IMR-90 (cell line): ENCODE data around the gene GCN1. TPM values are rescaled to one million over a fixed set of nuclear protein-coding genes. Genes with fewer than 3 reads are reported as not detected.
"Not testable (repeated sequence)": the region's sequence is repeated elsewhere in the genome, so short reads cannot be mapped to it uniquely, and the experiment has no call there.

ENCODE experiments used
- ATAC-seq: fragments of 200-7000 bp; cut with Tn5 transposase; 2 replicates; pipeline ENCODE4 v1.9.1; 2020; ENCODE audit warnings: low read depth, mild to moderate bottlenecking, moderate library complexity
- BruUV-seq: library from RNA; stranded (reverse); fragments of 400-500 nt; replicated peaks from 2 replicates; lab custom pipeline; 2021; lab: Mats Ljungman, UMichigan
- CTCF ChIA-PET: fragments of 300-600 bp; formaldehyde crosslinking; extraction: SDS; loops from one replicate; lab custom pipeline; 2021; ENCODE audit warnings: antibody characterized with exemption; lab: Yijun Ruan, JAX
- POLR2A ChIA-PET: fragments of 300-600 bp; sonication (Branson Sonifier 250); formaldehyde crosslinking; loops from one replicate; lab custom pipeline; 2022; ENCODE audit warnings: antibody characterized with exemption; ENCODE audit not compliant: unreplicated experiment; lab: Charles Lee
- DNase-seq: peaks from one replicate; pipeline ENCODE4 v3.0.0; 2013
- H2AFZ ChIP-seq: replicated peaks from 2 replicates; pipeline ENCODE3; 2013; ENCODE audit warnings: low read length, mild to moderate bottlenecking; ENCODE audit not compliant: poor library complexity
- H2AK5ac ChIP-seq: 2 replicates; pipeline ENCODE4 v1.6.1; 2013; ENCODE audit warnings: low read depth, low read length, inconsistent platforms
- H2AK9ac ChIP-seq: replicated peaks from 2 replicates; pipeline ENCODE3; 2013; ENCODE audit warnings: mild to moderate bottlenecking, low read depth, low read length, moderate library complexity; ENCODE audit not compliant: poor library complexity
- H2BK120ac ChIP-seq: 2 replicates; pipeline ENCODE4 v1.6.1; 2013; ENCODE audit warnings: low read depth, low read length, inconsistent platforms
- H2BK15ac ChIP-seq: 3 replicates; pipeline ENCODE4 v1.6.1; 2013; ENCODE audit warnings: low read depth, low read length, inconsistent platforms
- H2BK20ac ChIP-seq: 2 replicates; pipeline ENCODE4 v1.6.1; 2013; ENCODE audit warnings: low read depth, mild to moderate bottlenecking, inconsistent platforms, low read length, moderate library complexity
- H2BK5ac ChIP-seq: 2 replicates; pipeline ENCODE4 v1.6.1; 2013; ENCODE audit warnings: mild to moderate bottlenecking, low read depth, low read length, inconsistent platforms; ENCODE audit not compliant: poor library complexity, severe bottlenecking
- H3K14ac ChIP-seq: replicated peaks from 2 replicates; pipeline ENCODE4 v1.6.1; 2013; ENCODE audit warnings: low read depth, low read length, inconsistent platforms
- H3K18ac ChIP-seq: 2 replicates; pipeline ENCODE4 v1.6.1; 2013; ENCODE audit warnings: low read depth, low read length, control low read depth
- H3K23ac ChIP-seq: 2 replicates; pipeline ENCODE4 v1.6.1; 2013; ENCODE audit warnings: low read depth, low read length, inconsistent platforms
- H3K27ac ChIP-seq: 2 replicates; pipeline ENCODE4 v1.5.1; 2013; ENCODE audit warnings: mild to moderate bottlenecking, control low read depth, low read length; ENCODE audit not compliant: insufficient read depth
- H3K27me3 ChIP-seq: 2 replicates; pipeline ENCODE4 v1.6.1; 2013; ENCODE audit warnings: low read length; ENCODE audit not compliant: control insufficient read depth, insufficient read depth
- H3K36me3 ChIP-seq: 2 replicates; pipeline ENCODE4 v1.6.1; 2013; ENCODE audit warnings: low read length, mixed read lengths; ENCODE audit not compliant: control insufficient read depth, insufficient read depth
- H3K4ac ChIP-seq: 2 replicates; pipeline ENCODE4 v1.6.1; 2013; ENCODE audit warnings: low read depth, low read length, inconsistent platforms
- H3K4me1 ChIP-seq: 2 replicates; pipeline ENCODE4 v1.6.1; 2013; ENCODE audit warnings: low read length, mixed read lengths; ENCODE audit not compliant: control insufficient read depth, insufficient read depth
- H3K4me2 ChIP-seq: 2 replicates; pipeline ENCODE4 v1.6.1; 2013; ENCODE audit warnings: low read depth, mild to moderate bottlenecking, control low read depth, low read length, moderate library complexity
- H3K4me3 ChIP-seq: 2 replicates; pipeline ENCODE4 v1.5.1; 2013; ENCODE audit warnings: low read depth, mild to moderate bottlenecking, control low read depth, low read length, moderate library complexity; ENCODE audit not compliant: insufficient read depth
- H3K56ac ChIP-seq: 2 replicates; pipeline ENCODE4 v1.6.1; 2013; ENCODE audit warnings: low read length, inconsistent platforms; ENCODE audit not compliant: insufficient read depth; ENCODE audit errors: extremely low read depth
- H3K79me1 ChIP-seq, 2 experiments: 2 replicates each; pipeline ENCODE4 v1.6.1; 2013; ENCODE audit warnings: low read length in 2 of 2, inconsistent platforms in 1 of 2, low read depth in 1 of 2
- H3K9ac ChIP-seq: 2 replicates; pipeline ENCODE4 v1.6.1; 2013; ENCODE audit warnings: low read depth, low read length, control low read depth
- H3K9me1 ChIP-seq: 2 replicates; pipeline ENCODE4 v1.6.1; 2013; ENCODE audit warnings: low read length, inconsistent platforms; ENCODE audit not compliant: insufficient read depth
- H3K9me3 ChIP-seq: 2 replicates; pipeline ENCODE4 v1.6.1; 2013; ENCODE audit warnings: low read length; ENCODE audit not compliant: control insufficient read depth, insufficient read depth
- H4K20me1 ChIP-seq: 2 replicates; pipeline ENCODE4 v1.6.1; 2013; ENCODE audit warnings: low read length, inconsistent platforms; ENCODE audit not compliant: insufficient read depth
- H4K5ac ChIP-seq: 2 replicates; pipeline ENCODE4 v1.6.1; 2013; ENCODE audit warnings: mild to moderate bottlenecking, low read depth, low read length, control low read depth
- H4K8ac ChIP-seq, 2 experiments: 2 replicates each; pipeline ENCODE4 v1.6.1; 2013; ENCODE audit warnings: low read depth in 2 of 2, low read length in 2 of 2, control low read depth in 1 of 2, inconsistent platforms in 1 of 2
- H4K91ac ChIP-seq: 2 replicates; pipeline ENCODE4 v1.6.1; 2013; ENCODE audit warnings: low read depth, low read length, inconsistent platforms; ENCODE audit not compliant: insufficient read depth
- BHLHE40 ChIP-seq: fragments of 150-350 bp; IDR thresholded peaks from 2 replicates; pipeline ENCODE4 v1.6.1; 2016; ENCODE audit warnings: mild to moderate bottlenecking, low read depth, low read length
- RCOR1 ChIP-seq: IDR thresholded peaks from 2 replicates; pipeline ENCODE4 v1.6.1; 2012; ENCODE audit warnings: mild to moderate bottlenecking, low read length, improper control_type of control experiment; ENCODE audit not compliant: insufficient replicate concordance
- WGBS, 2 experiments: methylation state at CpG; one replicate each; pipeline versions ENCODE4 v1.1.5 to v1.1.7; 2013; ENCODE audit warnings: missing lambda C conversion rate in 2 of 2; ENCODE audit not compliant: insufficient read length in 1 of 2; ENCODE audit errors: extremely low coverage in 2 of 2; 5-methylcytosine and 5-hydroxymethylcytosine counted together
- dilution Hi-C: fragments of 300-500 bp; cut with HindIII; formaldehyde crosslinking; loops from one replicate; pipeline ENCODE4 v1.14.3; 2018; ENCODE audit warnings: low sequenced_read_pairs; ENCODE audit not compliant: unreplicated experiment
- in situ Hi-C: fragments of 300-500 bp; cut with MboI; formaldehyde crosslinking; loops from 3 replicates; pipeline ENCODE4 v1.14.3; 2019; ENCODE audit warnings: low sequenced_read_pairs, inconsistent platforms, mixed read lengths
- intact Hi-C: fragments of 100-400 bp; cut with micrococcal nuclease; formaldehyde crosslinking; loops from 2 replicates; pipeline ENCODE4 v1.10.0; 2022
- polyA plus RNA-seq, 3 experiments: library from polyadenylated mRNA; depleted of rRNA; stranded (reverse); fragments of >200 nt; gene quantifications; 2 replicates each; pipeline ENCODE4 v1.2.3, GENCODE V29; 2012; ENCODE audit warnings: low replicate concordance in 1 of 3
- total RNA-seq: library from RNA; depleted of rRNA; stranded (reverse); fragments of >200 nt; gene quantifications from 2 replicates; pipeline ENCODE4 v1.2.3, GENCODE V29; 2012
- TF ChIP-seq, protein P1 (sequence below): fragments of 150-350 bp; IDR thresholded peaks from 2 replicates; pipeline ENCODE4 v1.6.1; 2017; ENCODE audit warnings: mild to moderate bottlenecking, antibody characterized with exemption, low read length, low read depth

Gene GCN1
- total and polyA plus RNA-seq, 2 of the 4 experiments (the other 2 are of a cell fraction), result 57.8 to 77.6 TPM

DNA sequence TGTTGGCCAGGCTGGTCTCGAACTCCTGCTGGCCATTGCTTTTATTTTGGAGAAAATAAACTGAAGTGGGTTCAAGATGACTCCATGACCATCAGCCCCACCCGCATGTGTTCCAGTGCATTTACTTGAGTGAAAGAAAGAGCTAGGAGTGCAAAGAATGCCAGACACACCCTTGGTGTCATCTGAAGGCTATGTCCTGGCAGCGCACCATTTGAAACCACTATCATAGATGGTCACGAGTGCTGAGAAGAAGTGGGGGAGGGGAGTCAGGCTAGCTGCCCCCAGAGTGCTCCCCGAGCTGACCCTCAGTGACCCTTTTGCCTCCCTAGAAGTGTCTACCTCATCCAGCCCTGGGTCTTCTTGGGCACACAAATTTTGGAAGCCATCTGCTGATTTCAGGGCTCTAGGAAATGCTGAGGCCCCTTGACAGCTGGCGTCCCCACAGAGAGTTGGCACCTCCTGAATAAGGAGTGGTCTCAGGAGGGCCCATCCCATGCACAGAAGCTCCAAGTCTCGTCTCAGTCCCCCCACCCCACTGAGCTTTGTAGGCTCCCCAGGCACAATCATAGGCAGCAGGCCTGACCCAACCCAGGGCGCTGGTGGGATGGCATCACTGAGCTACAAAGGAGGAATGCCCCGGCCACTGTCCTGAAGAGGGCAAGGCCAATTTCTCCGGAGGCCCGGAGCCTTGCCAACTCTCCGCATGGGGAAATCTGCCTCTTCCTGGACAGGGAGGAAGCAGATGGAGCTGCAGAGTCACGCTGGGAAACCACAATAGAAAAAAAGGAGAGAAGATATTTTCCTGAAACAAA lies 43.1 kb upstream of the GCN1 start:
- CTCF ChIA-PET, result interaction anchor here (0.6 to 2.8 kb wide), 2 partner anchors 10 to 70 kb away, joined by 4 to 12 read pairs; no protein-coding TSS in a partner anchor
- ATAC-seq (no peak), DNase-seq (no peak)
- Histone ChIP-seq H3K9ac (no peak overlapping the region), H2AK5ac (peak overlapping the region; percentile 87), H3K9me3 (no peaks in the 10 kb centered on the region), H3K4me1 (peaks cover 63% of the 10 kb centered on the region), H3K4me2 (no peak overlapping the region), H3K56ac (peak overlapping the region; percentile 10; the same call in 1 of the 2 replicates), H4K5ac (peak overlapping the region; percentile 41), H3K23ac (peak overlapping the region; percentile 37), H4K8ac (peak overlapping the region in 1 of 2 experiments; percentile 69; a peak in 2 of 4 replicates), H3K18ac (peak overlapping the region; percentile 19), H4K91ac (peak overlapping the region; percentile 62), H3K14ac (peak overlapping the region; percentile 75), H2BK5ac (peak overlapping the region; percentile 84), H2BK15ac (peak overlapping the region; percentile 80; the same call in 2 of the 3 replicates), H3K4me3 (no peak overlapping the region), H2AK9ac (peak overlapping the region; percentile 38), H2BK20ac (peak overlapping the region; percentile 4; the same call in 1 of the 2 replicates), H2AFZ (no peak overlapping the region), H4K20me1 (peaks cover 48% of the 10 kb centered on the region), H3K4ac (peak overlapping the region; percentile 73), H3K79me1 (peaks cover 10 to 83% of the 10 kb centered on the region in 2 experiments; a peak in 3 of 4 replicates), H2BK120ac (peak overlapping the region; percentile 30), H3K9me1 (peaks cover 61% of the 10 kb centered on the region), H3K36me3 (peaks cover 5% of the 10 kb centered on the region; the same call in 1 of the 2 replicates), H3K27me3 (no peaks in the 10 kb centered on the region), H3K27ac (peak overlapping the region; percentile 51)
- in situ Hi-C loops, result no loop called here
- BruUV-seq, result no TSS peak
- POLR2A ChIA-PET, result interaction anchor here (0.8 to 1.1 kb wide), 3 partner anchors 9 to 55 kb away, joined by 3 to 4 read pairs (median 3); no protein-coding TSS in a partner anchor
- TF ChIP-seq RCOR1 (no peak), BHLHE40 (no peak; the same call in 1 of the 2 replicates)
- TF ChIP-seq, protein P1, sequence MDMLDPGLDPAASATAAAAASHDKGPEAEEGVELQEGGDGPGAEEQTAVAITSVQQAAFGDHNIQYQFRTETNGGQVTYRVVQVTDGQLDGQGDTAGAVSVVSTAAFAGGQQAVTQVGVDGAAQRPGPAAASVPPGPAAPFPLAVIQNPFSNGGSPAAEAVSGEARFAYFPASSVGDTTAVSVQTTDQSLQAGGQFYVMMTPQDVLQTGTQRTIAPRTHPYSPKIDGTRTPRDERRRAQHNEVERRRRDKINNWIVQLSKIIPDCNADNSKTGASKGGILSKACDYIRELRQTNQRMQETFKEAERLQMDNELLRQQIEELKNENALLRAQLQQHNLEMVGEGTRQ, result peak; percentile 26; the same call in 1 of the 2 replicates
- WGBS, 2 experiments, result 100% methylated on average over 1 of the region's 13 CpGs; no CpG with 5 or more reads in 1 of the 2 experiments
- intact Hi-C loops, result no loop called here
- dilution Hi-C loops, result no loop called here

DNA sequence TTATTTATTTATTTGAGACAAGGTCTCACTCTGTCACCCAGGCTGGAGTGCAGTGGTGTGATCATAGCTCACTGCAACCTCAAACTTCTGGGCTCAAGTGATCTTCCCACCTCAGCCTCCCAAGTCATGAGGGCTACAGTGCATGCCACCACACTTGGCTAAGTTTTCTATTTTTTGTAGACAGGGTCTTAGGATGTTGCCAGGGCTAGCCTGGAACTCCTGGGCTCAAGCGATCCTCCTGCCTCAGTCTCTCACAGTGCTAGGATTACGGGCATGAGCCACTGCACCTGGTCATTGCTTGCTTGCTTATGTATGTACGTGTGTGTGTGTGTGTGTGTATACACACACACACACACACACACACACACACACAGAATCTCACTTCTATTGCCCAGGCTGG lies 42.3 kb upstream of the GCN1 start:
- Histone ChIP-seq H3K4ac (peak overlapping the region; percentile 73), H2BK120ac (peak overlapping the region; percentile 30; the same call in 1 of the 2 replicates), H3K27ac (peak overlapping the region; percentile 48; the same call in 1 of the 2 replicates), H3K79me1 (peaks cover 11 to 83% of the 10 kb centered on the region in 2 experiments; a peak in 3 of 4 replicates), H2BK5ac (peak overlapping the region; percentile 84), H3K14ac (peak overlapping the region; percentile 74; the same call in 1 of the 2 replicates), H4K8ac (peak overlapping the region in 1 of 2 experiments; percentile 69; a peak in 2 of 4 replicates), H3K4me1 (peaks cover 67% of the 10 kb centered on the region), H4K20me1 (peaks cover 40% of the 10 kb centered on the region), H3K23ac (peak overlapping the region; percentile 50; the same call in 1 of the 2 replicates), H4K91ac (peak overlapping the region; percentile 62; the same call in 1 of the 2 replicates), H2AK5ac (peak overlapping the region; percentile 89; the same call in 1 of the 2 replicates), H3K9me1 (peaks cover 61% of the 10 kb centered on the region)
- WGBS, 2 experiments, result no CpG with 5 or more reads among the region's 3 CpGs
- in situ Hi-C loops, BruUV-seq, H2AFZ ChIP-seq, H3K4me3 ChIP-seq, H2AK9ac ChIP-seq, H3K4me2 ChIP-seq, H3K36me3 ChIP-seq, H3K56ac ChIP-seq, H3K9me3 ChIP-seq, intact Hi-C loops, ATAC-seq, DNase-seq, H3K18ac ChIP-seq, H2BK20ac ChIP-seq, H4K5ac ChIP-seq, dilution Hi-C loops, H2BK15ac ChIP-seq, H3K27me3 ChIP-seq, H3K9ac ChIP-seq: not testable (repeated sequence)
- POLR2A ChIA-PET, result interaction anchor here (0.8 to 0.9 kb wide), 2 partner anchors 8 to 21 kb away, joined by 4 to 5 read pairs; no protein-coding TSS in a partner anchor
- CTCF ChIA-PET, result interaction anchor here (2.0 to 2.8 kb wide), 3 partner anchors 8 to 27 kb away, joined by 8 to 14 read pairs (median 10); no protein-coding TSS in a partner anchor
